B cell (primary cell): Measurements from ENCODE around the gene BRMS1L. TPM values are rescaled to one million over a fixed set of nuclear protein-coding genes. Genes with fewer than 3 reads are reported as not detected.
A peak's percentile ranks its signal among the peaks of the same experiment; 100 is the strongest.

ENCODE experiments used
- ATAC-seq: fragments of 200-7000 bp; cut with Tn5 transposase; one replicate; pipeline ENCODE4 v1.10.0; 2021; ENCODE audit warnings: low read depth, mild to moderate bottlenecking, moderate number of reproducible peaks, moderate library complexity
- CTCF ChIA-PET: fragments of 350-600 bp; sonication (Branson Sonifier 250); formaldehyde crosslinking; loops from one replicate; lab custom pipeline; 2021; ENCODE audit warnings: antibody characterized with exemption, inconsistent platforms; lab: Charles Lee
- POLR2A ChIA-PET: fragments of 350-600 bp; sonication (Branson Sonifier 250); formaldehyde crosslinking; loops from one replicate; lab custom pipeline; 2021; ENCODE audit warnings: antibody characterized with exemption; lab: Charles Lee
- DNase-seq: peaks from one replicate; pipeline ENCODE4 v3.0.0; 2013
- H2AFZ ChIP-seq: 2 replicates; pipeline ENCODE4 v1.6.1; 2012; ENCODE audit warnings: mild to moderate bottlenecking, low read depth, low read length; ENCODE audit not compliant: insufficient read depth, poor library complexity, severe bottlenecking
- H3K27ac ChIP-seq, 2 donors: 1 replicate in 1 of 2; 2 replicates in 1 of 2; pipeline ENCODE4 v1.5.1; 2012 to 2013; ENCODE audit warnings: low read length in 2 of 2, mild to moderate bottlenecking in 2 of 2, moderate library complexity in 1 of 2
- H3K27me3 ChIP-seq, 4 experiments: fragments of 200-600 bp in 1 of 4; sonication (generic) in 1 of 4; replicated peaks in 1 of 4; 1 replicate in 2 of 4; 2 replicates in 2 of 4; pipeline versions ENCODE4 v1.6.1 to v1.7.0; 2013 to 2016; ENCODE audit warnings: low read length in 3 of 4, mild to moderate bottlenecking in 2 of 4, mixed read lengths in 1 of 4, moderate library complexity in 1 of 4; ENCODE audit not compliant: insufficient read depth in 4 of 4, control insufficient read depth in 3 of 4; ENCODE audit errors: control extremely low read depth in 1 of 4
- H3K36me3 ChIP-seq, 2 experiments: replicated peaks in 1 of 2; 1 replicate in 1 of 2; 2 replicates in 1 of 2; pipeline versions ENCODE4 v1.6.1 to v1.7.1; 2013; ENCODE audit warnings: low read length in 1 of 2; ENCODE audit not compliant: insufficient read depth in 2 of 2, control insufficient read depth in 1 of 2; ENCODE audit errors: control extremely low read depth in 1 of 2, extremely low read depth in 1 of 2
- H3K4me1 ChIP-seq, 2 donors: fragments of 200-600 bp in 1 of 2; sonication (generic) in 1 of 2; 1 replicate in 1 of 2; 2 replicates in 1 of 2; pipeline versions ENCODE4 v1.5.1 to v1.6.1; 2013 to 2017; ENCODE audit warnings: low read length in 2 of 2; ENCODE audit not compliant: control insufficient read depth in 2 of 2, insufficient read depth in 2 of 2
- H3K4me2 ChIP-seq: replicated peaks from 2 replicates; pipeline ENCODE3; 2012; ENCODE audit warnings: mild to moderate bottlenecking, low read depth, low read length; ENCODE audit not compliant: poor library complexity, severe bottlenecking
- H3K4me3 ChIP-seq, 5 experiments: fragments of 200-600 bp in 1 of 5; sonication (generic) in 1 of 5; 1 replicate in 3 of 5; 2 replicates in 2 of 5; pipeline versions ENCODE4 v1.5.1 to v1.7.0; 2011 to 2016; ENCODE audit warnings: low read length in 4 of 5, mild to moderate bottlenecking in 4 of 5, low read depth in 2 of 5, control low read depth in 1 of 5, moderate library complexity in 1 of 5; ENCODE audit not compliant: insufficient read depth in 1 of 5; ENCODE audit errors: control extremely low read depth in 1 of 5, extremely low read depth in 1 of 5
- H3K79me2 ChIP-seq: fragments of 200-600 bp; sonication (generic); one replicate; pipeline ENCODE4 v1.6.0; 2016; ENCODE audit warnings: low read length; ENCODE audit not compliant: control insufficient read depth, insufficient read depth
- H3K9ac ChIP-seq: fragments of 200-600 bp; sonication (generic); 2 replicates; pipeline ENCODE4 v1.6.1; 2017; ENCODE audit warnings: mild to moderate bottlenecking, low read length, moderate library complexity
- H3K9me3 ChIP-seq, 3 donors: one replicate each; pipeline versions ENCODE4 v1.6.1 to v1.7.1; 2013; ENCODE audit warnings: low read length in 2 of 3; ENCODE audit not compliant: control insufficient read depth in 2 of 3, insufficient read depth in 1 of 3; ENCODE audit errors: control extremely low read depth in 1 of 3
- H4K20me1 ChIP-seq: 2 replicates; pipeline ENCODE4 v1.6.0; 2012; ENCODE audit warnings: mild to moderate bottlenecking, low read length; ENCODE audit not compliant: insufficient read depth, control insufficient read depth, poor library complexity, severe bottlenecking
- H3K27ac Mint-ChIP-seq: one replicate; pipeline ENCODE4 v1.8.0; 2021; ENCODE audit warnings: mixed read lengths
- H3K27me3 Mint-ChIP-seq: one replicate; pipeline ENCODE4 v1.8.0; 2021; ENCODE audit warnings: mixed read lengths
- H3K4me1 Mint-ChIP-seq: one replicate; pipeline ENCODE4 v1.8.0; 2021; ENCODE audit warnings: mixed read lengths
- H3K4me3 Mint-ChIP-seq: one replicate; pipeline ENCODE4 v1.8.0; 2021; ENCODE audit warnings: mixed read lengths
- H3K9me3 Mint-ChIP-seq: one replicate; pipeline ENCODE4 v1.8.0; 2022; ENCODE audit warnings: mixed read lengths; ENCODE audit not compliant: insufficient read depth
- EZH2 ChIP-seq: IDR thresholded peaks from 2 replicates; pipeline ENCODE4 v1.6.1; 2012; ENCODE audit warnings: borderline replicate concordance, low read depth, mild to moderate bottlenecking, moderate library complexity, low read length; ENCODE audit not compliant: insufficient read depth, poor library complexity, severe bottlenecking
- WGBS: methylation state at CpG from one replicate; pipeline ENCODE4 v1.1.5; 2013; ENCODE audit warnings: missing lambda C conversion rate; ENCODE audit not compliant: insufficient coverage; 5-methylcytosine and 5-hydroxymethylcytosine counted together
- intact Hi-C: fragments of 100-400 bp; cut with micrococcal nuclease; formaldehyde crosslinking; loops from one replicate; pipeline ENCODE4 v1.10.0; 2022
- polyA plus RNA-seq: library from polyadenylated mRNA; depleted of rRNA; stranded (reverse); fragments of >200 nt; gene quantifications from 2 replicates; pipeline ENCODE4 v1.2.3, GENCODE V29; 2012
- total RNA-seq, 2 donors: library from RNA; stranded (reverse); fragments of 120-200 nt in 1 of 2; gene quantifications; 1 replicate in 1 of 2; 2 replicates in 1 of 2; pipeline versions ENCODE4 v1.2.3 to v1.2.4, GENCODE V29; 2013 to 2022
- TF ChIP-seq, protein P1 (sequence below): fragments of 200-600 bp; IDR thresholded peaks from one replicate; pipeline ENCODE4 v1.8.0; 2022; ENCODE audit warnings: antibody characterized with exemption, mild to moderate bottlenecking

Gene BRMS1L
- total and polyA plus RNA-seq, 2 donors (not counting 1 experiment from before 2014, with no cell fraction given) = 1.1 to 4.7 TPM

DNA sequence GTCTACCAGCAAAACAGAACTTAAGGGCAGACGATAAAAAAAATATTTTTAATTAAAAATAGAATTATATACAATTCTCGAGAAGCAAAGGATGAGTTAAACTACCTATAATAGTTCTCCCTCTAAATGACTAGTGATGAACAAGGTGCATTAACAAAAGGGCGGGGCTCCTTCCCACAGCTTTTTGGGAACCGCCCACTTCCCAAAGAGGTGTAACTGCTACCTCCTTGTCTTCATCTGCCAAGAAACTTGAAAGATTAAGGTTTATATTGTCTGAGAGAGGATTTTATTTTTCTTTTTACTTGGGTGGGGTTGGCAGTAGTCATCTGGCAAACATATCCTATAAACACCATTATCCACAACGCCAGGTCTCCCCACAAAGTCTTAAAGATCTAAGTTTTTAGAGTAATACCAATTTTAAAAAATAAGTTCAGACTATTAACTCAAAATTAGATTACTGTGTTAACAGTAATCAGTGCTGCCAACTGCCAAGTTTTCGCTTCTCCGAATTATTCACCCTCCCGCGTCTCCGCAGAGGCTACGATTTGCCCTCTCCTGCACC, 18.0 kb upstream of the BRMS1L start:
- POLR2A ChIA-PET = no interaction called here
- H3K27ac Mint-ChIP-seq = peak overlapping the region; percentile 95
- peak overlapping the region; percentile 78 to 88 for H3K27ac ChIP-seq
- 3% methylated on average over 6 of the region's 11 CpGs for WGBS
- no peaks in the 10 kb centered on the region for H3K9me3 Mint-ChIP-seq
- no peaks in the 10 kb centered on the region for H4K20me1 ChIP-seq
- no peaks in the 10 kb centered on the region for H3K9me3 ChIP-seq
- ATAC-seq (no peak), DNase-seq (no peak)
- peaks cover 29% of the 10 kb centered on the region for H3K4me1 Mint-ChIP-seq
- peaks cover 12 to 14% of the 10 kb centered on the region in 2 donors for H3K4me1 ChIP-seq
- H3K27me3 Mint-ChIP-seq = no peaks in the 10 kb centered on the region
- H3K4me2 ChIP-seq = peak overlapping the region; percentile 86
- peak overlapping the region; percentile 87 for H3K9ac ChIP-seq
- no peaks in the 10 kb centered on the region for H3K36me3 ChIP-seq
- H3K4me3 ChIP-seq = peak overlapping the region; percentile 57 to 81 (median 70)
- H3K27me3 ChIP-seq = no peaks in the 10 kb centered on the region
- intact Hi-C loops = loop anchor here (2.0 to 10.0 kb wide), 5 partner anchors 123 to 1346 kb away; partner anchors contain the start of genes INSM2, PRORP, SPTSSA and SRP54
- peaks cover 55% of the 10 kb centered on the region for H3K79me2 ChIP-seq
- TF ChIP-seq EZH2 = no peak
- TF ChIP-seq, protein P1, sequence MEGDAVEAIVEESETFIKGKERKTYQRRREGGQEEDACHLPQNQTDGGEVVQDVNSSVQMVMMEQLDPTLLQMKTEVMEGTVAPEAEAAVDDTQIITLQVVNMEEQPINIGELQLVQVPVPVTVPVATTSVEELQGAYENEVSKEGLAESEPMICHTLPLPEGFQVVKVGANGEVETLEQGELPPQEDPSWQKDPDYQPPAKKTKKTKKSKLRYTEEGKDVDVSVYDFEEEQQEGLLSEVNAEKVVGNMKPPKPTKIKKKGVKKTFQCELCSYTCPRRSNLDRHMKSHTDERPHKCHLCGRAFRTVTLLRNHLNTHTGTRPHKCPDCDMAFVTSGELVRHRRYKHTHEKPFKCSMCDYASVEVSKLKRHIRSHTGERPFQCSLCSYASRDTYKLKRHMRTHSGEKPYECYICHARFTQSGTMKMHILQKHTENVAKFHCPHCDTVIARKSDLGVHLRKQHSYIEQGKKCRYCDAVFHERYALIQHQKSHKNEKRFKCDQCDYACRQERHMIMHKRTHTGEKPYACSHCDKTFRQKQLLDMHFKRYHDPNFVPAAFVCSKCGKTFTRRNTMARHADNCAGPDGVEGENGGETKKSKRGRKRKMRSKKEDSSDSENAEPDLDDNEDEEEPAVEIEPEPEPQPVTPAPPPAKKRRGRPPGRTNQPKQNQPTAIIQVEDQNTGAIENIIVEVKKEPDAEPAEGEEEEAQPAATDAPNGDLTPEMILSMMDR = no peak
- CTCF ChIA-PET = interaction anchor here (2.8 kb wide), 1 partner anchor 14 kb away, joined by 12 read pairs; no protein-coding TSS in a partner anchor
- peak overlapping the region; percentile 98 for H3K4me3 Mint-ChIP-seq
- H2AFZ ChIP-seq = peak overlapping the region; percentile 81
